Liver (tissue), 3 donors: ENCODE results near the gene VAC14.

Experiments
- ATF3 ChIP-seq: IDR thresholded peaks from 2 replicates; pipeline ENCODE4 v1.6.1; 2016; ENCODE audit warnings: antibody characterized with exemption
- CTCF ChIP-seq: fragments of 150-350 bp; IDR thresholded peaks from 2 replicates; pipeline ENCODE4 v1.5.1; 2017; ENCODE audit warnings: improper control_type of control experiment, low read depth, low read length; ENCODE audit not compliant: missing input control
- EGR1 ChIP-seq, 2 donors: IDR thresholded peaks; 2 replicates each; pipeline ENCODE4 v1.6.1; 2016 to 2018; ENCODE audit warnings: antibody characterized with exemption in 2 of 2, low read depth in 2 of 2
- FOXA2 ChIP-seq: IDR thresholded peaks from 2 replicates; pipeline ENCODE4 v1.6.1; 2016; ENCODE audit warnings: antibody characterized with exemption
- HNF4A ChIP-seq, 2 donors: conservative IDR thresholded peaks; 2 replicates each; pipeline ENCODE4 v1.6.1; 2016; ENCODE audit warnings: antibody characterized with exemption in 2 of 2, mild to moderate bottlenecking in 2 of 2
- RAD21 ChIP-seq, 2 donors: IDR thresholded peaks; 2 replicates each; pipeline ENCODE4 v1.6.1; 2016; ENCODE audit warnings: antibody characterized with exemption in 2 of 2, mild to moderate bottlenecking in 2 of 2
- TAF1 ChIP-seq: conservative IDR thresholded peaks from 2 replicates; pipeline ENCODE4 v1.6.1; 2016; ENCODE audit warnings: antibody characterized with exemption, mild to moderate bottlenecking
- YY1 ChIP-seq: IDR thresholded peaks from 2 replicates; pipeline ENCODE4 v1.6.1; 2016; ENCODE audit warnings: antibody characterized with exemption, mild to moderate bottlenecking
- ZBTB33 ChIP-seq: IDR thresholded peaks from 2 replicates; pipeline ENCODE4 v1.6.1; 2016; ENCODE audit warnings: antibody characterized with exemption
- donor health status: healthy.
- donor health status: healthy.

- TF ChIP-seq CTCF (no peak), ATF3 (no peak), TAF1 (no peak), EGR1 (IDR thresholded peaks at IDR 0.05; ENCODE audit: low read depth in 2 of 2) (no peak), ZBTB33 (no peak), RAD21 (IDR thresholded peaks at IDR 0.05) (no peak), HNF4A (conservative IDR thresholded peaks at IDR 0.05) (no peak), FOXA2 (no peak), YY1 (no peak)
These were observed 55.4 kb downstream of the VAC14 start for GRCh38 chr16:70745536-70746025.
